CD4-positive, alpha-beta T cell treated with Interleukin-4 for 1 hour (primary cell): ENCODE results near the gene PLXNB2.

Source experiments
- DNase-seq, 2 donors: peaks; one replicate each; pipeline ENCODE4 v3.0.0-alpha.2; 2020 to 2022

PLXNB2 gene

GRCh38 chr22:50249341-50250248 lies 57.9 kb downstream of the PLXNB2 start:
- no peak for DNase-seq

DNA sequence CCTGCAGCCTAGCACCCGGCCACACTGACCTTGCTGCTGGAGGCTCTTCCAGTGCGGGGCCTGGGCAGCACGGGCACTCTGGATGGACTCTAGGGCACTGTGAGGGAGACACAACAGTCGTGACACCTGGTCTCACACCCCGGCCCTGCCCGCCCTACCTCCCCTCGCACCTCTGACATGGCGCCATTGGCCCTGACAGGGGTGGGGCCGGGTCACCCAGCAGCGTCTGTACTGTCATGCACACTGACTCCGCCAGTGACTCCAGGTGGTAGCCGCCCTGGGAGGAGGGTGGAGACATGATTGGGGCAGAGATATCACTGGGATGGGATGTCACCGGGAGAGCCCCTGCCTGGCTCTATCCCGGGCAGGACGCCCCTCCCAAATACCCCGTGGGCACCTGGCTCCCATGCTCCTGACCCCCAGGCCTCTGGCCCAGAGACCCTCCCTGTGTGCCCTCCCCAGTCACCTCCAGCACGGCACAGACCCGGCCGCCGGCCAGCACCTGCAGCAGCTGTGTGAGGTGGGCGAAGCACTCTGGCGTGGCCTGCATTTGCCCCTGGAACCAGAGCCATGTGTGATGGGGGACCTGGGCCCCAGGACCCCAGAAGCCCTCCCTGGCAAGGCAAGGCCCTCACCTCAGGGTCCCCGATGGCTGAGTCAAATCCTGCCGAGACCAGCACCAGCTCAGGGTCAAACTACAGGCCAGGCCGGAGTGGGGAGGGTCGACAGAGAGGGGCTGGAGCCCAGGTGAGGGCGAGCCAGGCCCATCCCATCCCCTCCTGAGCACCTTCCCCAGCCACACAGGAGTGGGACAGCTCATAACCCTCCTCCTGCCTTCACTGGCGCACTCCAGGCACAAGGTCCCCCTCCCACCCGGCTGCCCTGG lies 59.0 kb downstream of the PLXNB2 start:
- DNase-seq: no peak

- peak; percentile 78 to 81 for DNase-seq
Measured at GRCh38 chr22:50247748-50248147, 59.7 kb downstream of the PLXNB2 start.

- no peak for DNase-seq
Measured at GRCh38 chr22:50246242-50247175, 60.9 kb downstream of the PLXNB2 start.

- DNase-seq: no peak
Measured at GRCh38 chr22:50245214-50246072, 62.0 kb downstream of the PLXNB2 start.

DNA sequence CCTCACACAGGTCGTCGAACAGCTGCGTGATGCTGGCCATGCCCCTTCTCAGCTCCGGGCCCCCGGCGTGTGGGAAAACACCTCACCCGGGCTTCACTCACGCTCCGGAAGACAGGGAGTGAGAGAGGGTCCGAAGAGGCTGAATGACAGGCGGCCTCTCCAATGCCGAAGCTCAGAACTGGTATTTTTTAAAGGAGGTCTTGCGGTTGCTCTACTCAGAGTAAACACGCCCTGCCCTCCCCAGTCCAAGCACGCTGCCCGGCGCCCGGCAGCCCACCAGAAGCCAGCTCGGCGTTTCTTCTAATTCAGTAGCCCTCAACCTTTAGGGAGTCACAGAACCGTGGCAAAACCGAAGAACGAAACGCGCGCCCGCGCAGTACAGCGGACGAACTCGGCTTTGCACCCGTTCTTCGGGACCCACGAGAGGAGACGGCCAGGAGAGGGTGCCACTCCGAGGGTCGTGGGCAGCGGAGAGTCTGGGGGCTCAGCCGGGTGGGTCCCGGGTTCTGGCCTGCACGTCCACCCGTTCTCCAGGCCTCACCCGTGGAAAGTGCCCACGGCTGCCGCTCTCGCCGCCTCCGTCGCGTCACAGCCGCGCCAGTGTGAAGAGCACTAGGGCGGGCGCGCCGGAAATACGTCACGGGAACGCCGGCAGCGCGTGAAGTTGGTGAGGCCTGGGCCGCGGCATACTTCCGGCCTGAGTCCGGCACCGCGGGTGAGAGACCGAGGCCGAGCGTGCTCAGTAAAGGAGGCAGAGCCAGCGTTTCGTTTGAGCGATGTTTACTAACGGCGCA lies 62.8 kb downstream of the PLXNB2 start, which contains the start of gene TUBGCP6:
TSS of gene TUBGCP6 (minus strand) at position 604 of the 794 bp plus-strand sequence. CDS start at position 40, 564 bp downstream.
- DNase-seq: peak; percentile 90 to 91

DNA sequence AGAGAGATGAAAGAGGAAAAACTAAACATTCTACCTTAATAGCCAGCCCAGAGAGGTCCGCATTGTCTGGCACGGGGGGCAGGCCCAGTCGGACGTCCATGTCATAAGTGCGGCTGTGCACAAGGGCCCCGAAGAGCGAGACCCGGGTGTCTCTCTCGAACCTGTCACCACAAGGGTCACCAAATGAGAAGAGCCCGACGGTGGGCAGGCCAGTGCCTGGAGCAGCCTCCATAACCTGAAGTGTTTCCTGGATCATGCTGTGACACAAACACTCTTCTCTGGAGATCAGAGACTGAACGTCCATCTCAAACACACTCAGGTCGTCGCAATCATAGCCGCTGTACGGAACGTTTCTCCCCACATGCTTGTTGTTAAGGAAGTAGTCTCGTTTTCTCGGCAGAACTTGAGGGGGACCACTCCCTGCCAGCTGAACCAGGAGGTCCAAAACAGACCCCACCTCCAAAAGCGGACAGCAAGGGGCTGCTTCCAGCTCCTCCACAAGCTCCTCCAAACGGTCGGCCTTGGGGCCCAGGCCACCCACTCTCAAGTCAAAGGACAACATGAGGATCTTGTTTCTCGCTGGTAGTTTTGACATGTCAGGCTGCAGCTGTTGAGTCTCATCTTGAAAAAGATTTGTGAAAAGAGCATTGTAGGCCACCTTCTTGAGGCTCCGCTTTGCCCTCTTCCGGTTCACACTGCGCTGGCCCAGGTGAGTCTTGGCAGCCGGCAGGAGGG lies 63.6 kb downstream of the PLXNB2 start:
- DNase-seq: no peak

GRCh38 chr22:50242406-50242949 lies 65.0 kb downstream of the PLXNB2 start:
- DNase-seq: no peak

- no peak for DNase-seq
Measured at GRCh38 chr22:50238755-50239154, 68.7 kb downstream of the PLXNB2 start.

GRCh38 chr22:50236731-50237409 lies 70.6 kb downstream of the PLXNB2 start:
- no peak for DNase-seq

GRCh38 chr22:50233223-50233622 lies 74.2 kb downstream of the PLXNB2 start:
- DNase-seq: no peak

- DNase-seq: no peak
Measured at GRCh38 chr22:50232481-50233151, 74.8 kb downstream of the PLXNB2 start.

GRCh38 chr22:50229370-50229769 lies 78.1 kb downstream of the PLXNB2 start:
- no peak for DNase-seq

GRCh38 chr22:50228366-50228765 lies 79.1 kb downstream of the PLXNB2 start:
- no peak for DNase-seq

DNA sequence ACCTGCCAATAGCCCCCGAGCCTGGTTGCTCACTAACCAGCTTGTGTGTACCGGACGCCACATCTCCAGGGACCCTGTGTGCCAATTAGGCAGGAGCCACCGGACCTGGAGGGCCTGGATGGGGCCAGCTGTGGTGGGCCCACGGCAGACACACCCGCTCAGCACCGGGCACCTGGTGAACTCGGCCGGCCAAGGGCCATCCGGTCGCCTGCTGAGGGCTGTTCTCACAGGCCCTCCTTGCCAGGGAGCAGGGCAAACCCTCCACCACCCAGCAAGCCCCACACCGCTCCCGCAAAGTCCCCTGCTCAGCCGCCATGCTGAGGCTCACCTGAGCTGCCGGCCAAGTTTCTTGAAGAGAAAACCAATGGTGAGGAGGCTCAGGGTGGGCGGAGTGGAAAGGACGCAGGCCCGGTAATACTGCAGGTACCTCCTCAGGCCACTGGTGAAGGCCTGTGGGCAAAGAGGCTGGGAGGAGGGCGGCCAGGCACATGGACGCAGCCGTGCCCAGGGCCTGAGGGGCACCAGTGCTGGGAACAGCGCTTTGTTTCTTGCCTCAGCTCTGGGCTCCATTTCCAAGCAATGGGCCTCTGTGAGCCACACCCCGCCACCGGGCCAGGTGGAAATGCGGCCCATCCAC lies 79.7 kb downstream of the PLXNB2 start:
- no peak for DNase-seq

- no peak for DNase-seq
Measured at GRCh38 chr22:50226875-50227165, 80.6 kb downstream of the PLXNB2 start.

GRCh38 chr22:50226063-50226874 lies 81.2 kb downstream of the PLXNB2 start:
- no peak for DNase-seq
